ENCODE data around the gene CCDC175. TPM values are rescaled to one million over a fixed set of nuclear protein-coding genes. Genes with fewer than 3 reads are reported as not detected.
A peak's percentile ranks its signal among the peaks of the same experiment; 100 is the strongest.

The CCDC175 gene
- polyA plus RNA-seq (ENCODE audit: insufficient read length in 3 of 3): 1 to 10 TPM in 1 of 3 donors, under 1 TPM in 2; 0.21 to 1.3 (median 0.50) TPM

DNA sequence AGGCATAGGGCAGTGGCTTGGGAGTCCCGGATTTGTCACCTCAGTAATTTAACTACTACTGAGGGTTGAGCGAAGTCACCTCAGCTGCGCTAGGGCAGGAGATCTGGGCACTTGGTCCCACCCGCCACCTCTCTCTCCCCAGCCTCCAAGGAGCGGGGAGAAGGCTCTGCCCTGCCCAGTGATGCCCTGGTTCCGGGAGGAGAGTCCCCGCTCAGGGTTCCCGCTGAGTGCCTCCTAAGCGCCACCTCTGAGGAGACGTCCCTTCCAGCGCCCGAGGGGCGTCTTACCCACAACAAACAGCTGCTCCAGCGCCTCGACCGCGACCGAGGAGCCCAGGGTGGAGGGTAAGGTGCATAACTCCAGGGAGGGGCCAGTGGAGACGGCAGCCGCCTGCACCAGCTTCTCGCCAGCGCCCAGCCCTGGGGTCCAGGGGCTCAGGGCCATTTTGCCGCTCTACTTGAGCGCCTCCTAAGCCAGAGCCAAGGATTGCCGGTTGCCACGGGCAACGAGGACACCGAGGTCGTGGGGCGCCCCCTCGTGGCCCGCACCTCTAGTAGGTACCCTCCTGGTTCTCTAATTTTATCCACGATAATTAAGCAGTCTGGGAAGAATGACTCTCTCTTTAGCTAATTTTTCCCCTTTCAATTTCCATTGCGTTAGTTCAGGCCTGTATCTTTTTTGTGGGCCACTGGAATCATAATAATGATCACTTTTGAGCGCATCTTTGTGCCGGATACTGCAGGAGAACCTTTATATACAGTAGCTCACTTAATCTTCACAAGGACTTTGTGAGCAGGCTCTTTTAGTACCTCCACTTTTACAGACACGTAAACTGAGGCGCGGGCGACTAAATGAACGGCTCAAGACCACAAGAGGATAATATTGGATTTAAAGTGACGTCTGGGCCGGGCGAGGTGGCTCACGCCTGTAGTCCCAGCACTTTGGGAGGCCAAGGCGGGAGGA, at the start of gene CCDC175:
CCDC175 (minus strand) TSS at position 481 of the 963 bp plus-strand sequence; CDS start at position 444, 37 bp downstream.
- DNase-seq (ENCODE audit: low read depth in 3 of 3, low spot score in 2 of 3): peak; percentile 69 to 80 (median 77)

DNA sequence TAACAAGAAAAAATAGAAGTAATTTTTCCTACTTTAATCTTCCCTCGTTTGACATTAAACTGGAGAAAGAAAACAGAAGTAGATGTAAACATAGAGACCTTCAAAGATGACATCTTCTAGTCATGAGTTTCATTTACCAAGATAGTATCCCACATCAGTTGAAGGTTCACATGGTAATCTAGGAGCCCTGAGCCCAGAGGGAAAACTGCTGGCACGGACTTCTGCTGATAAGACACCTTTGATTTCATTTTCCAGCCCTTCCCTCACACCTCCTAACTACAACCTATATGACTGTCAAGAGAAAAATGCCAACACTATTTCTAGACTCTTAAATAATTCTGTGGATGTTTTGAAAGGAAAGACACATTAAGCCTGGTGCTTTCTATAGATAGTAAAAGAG, 46.0 kb upstream of the CCDC175 start:
- no peak for DNase-seq (ENCODE audit: low read depth in 3 of 3, low spot score in 2 of 3)

DNA sequence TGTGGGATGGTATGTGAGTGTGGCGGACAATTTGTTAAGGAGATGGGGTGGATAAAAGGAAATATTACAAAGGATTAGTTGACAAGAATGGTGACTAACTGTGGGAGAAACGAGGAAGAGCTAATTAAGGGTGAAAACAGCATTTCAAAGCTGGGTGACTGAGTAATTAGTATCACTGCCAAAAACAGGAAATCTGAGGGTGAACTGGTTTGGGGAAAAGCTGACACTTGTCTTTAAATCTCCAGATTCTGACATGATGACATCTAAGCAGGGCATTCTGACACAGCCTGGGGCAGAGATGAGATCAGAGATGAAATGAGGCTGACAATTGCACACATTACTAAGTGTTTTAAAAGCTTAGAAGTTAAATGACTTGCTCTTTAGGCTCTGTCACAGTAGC, 42.4 kb upstream of the CCDC175 start:
- DNase-seq (ENCODE audit: low read depth in 3 of 3, low spot score in 2 of 3): no peak

DNA sequence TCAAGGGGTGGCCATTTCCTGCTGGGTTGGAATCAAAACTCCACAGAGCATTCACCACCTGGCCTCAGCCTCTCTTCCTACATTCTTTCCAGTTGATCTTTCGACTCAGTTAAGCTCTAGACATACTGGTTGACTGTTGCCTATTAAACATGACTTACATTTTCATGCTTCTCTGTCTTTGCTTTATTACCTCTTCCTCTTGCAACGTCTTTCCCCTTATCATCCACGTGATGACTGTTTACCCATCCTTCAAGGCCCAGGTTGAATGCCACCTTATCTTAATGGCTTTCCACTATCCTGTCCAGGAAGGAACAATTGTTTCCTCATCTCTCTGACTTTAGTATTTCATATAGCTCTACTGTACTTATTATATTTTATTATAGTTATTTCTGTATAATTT, 24.4 kb upstream of the CCDC175 start:
- DNase-seq (ENCODE audit: low read depth in 3 of 3, low spot score in 2 of 3): no peak

DNA sequence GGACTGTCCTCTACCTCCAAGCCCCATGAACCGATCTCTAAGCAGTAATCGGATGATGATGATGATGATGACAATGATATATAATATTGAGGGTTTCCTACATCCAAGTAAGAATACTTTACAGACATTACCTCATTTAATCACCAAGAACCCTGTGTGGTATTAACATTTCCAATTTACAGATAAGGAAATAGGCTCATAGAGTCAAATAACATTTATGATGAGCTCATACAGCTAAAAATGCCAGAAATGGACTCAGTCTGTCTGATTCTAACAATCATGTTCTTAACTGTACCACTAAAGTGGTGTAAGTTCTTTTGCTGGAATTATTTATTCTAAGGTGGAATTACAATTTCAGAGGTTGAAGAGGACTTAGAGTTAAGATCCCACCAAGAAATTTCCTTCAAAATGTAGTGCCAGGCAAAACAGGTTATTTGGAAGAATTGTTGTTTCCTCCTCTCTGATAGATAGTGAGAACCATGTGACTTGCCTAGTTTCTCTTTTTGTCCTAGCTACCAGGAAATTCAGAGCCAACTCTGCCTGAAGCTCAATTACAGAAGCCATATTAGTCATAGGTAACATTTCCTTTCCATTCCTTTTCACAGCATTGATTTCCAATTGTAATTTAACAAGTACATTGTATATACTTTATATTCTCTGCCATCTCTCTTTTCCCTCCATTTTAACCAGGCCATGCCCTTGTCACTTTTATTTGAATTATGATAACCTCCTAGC, 23.8 kb upstream of the CCDC175 start:
- DNase-seq (ENCODE audit: low read depth in 3 of 3, low spot score in 2 of 3): no peak

DNA sequence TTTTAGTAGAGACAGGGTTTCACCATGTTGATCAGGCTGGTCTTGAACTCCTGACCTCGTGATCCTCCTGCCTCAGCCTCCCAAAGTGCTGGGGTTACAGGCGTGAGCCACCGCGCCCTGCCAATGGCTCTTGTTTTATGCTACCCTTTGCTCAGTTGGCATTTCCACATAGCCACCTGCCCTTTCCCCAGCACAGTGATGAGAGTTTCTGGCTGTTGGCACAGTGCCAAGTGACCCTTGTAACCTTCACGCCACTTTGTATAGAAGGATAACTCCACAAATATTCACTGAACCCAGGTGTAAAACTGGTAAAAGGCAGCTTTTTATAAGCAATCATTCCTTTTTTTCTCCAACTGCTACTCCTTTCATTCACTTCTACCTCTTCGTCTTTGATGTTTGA, 18.5 kb upstream of the CCDC175 start:
- DNase-seq (ENCODE audit: low read depth in 3 of 3, low spot score in 2 of 3): no peak

DNA sequence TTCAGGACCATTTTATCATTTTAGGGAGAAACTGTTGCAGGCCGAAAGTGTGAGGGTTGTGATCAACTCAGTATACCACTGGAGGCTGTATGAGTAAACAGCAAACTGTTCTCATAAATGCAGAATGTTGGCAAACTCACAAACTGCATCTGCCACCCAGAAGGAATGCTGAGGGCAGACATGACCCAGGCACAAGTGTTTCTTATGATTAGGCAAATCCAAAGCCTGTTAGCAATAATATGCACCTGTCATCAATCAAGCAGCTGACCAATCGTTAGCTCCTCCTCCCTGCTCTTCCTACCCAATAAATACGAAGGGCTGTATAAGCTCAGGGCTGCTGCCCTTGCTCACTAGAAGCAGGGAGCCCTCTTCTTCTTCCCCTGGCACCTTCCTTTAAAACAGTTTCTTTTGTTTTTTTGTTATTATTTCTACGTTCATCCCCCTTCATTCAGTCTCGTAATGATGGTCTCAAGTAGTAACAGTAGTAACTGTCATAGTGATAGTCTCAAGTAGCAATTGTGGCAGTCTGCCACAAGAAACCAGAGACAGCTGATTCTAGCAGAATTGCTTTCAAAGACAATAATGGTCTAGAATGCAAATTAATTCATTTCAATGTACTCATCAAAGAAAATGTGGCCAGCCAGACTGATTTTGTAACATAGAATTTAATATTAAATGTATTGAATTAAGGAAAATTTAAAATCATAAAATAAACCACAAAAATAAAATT, 15.2 kb upstream of the CCDC175 start:
- no peak for DNase-seq (ENCODE audit: low read depth in 3 of 3, low spot score in 2 of 3)

DNA sequence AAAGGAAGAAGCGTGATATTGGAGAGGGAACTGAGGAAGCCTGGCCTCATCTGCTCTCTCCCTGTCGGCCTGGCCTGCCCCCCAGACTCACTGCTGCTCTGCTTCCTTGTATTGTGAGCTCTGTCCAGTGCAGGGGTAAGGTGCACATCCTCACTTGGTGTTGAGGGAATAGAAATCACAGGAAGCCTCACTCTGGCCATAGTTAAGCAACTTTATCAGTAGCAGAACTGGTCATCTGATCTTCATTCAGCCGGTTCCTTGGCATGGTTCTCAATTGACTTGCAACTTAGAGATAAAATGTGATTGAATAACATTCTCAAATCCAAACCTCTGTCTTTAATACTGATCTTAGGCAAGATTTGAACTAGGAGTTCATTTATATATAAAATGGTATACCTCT, 11.5 kb upstream of the CCDC175 start:
- DNase-seq (ENCODE audit: low read depth in 3 of 3, low spot score in 2 of 3): no peak

DNA sequence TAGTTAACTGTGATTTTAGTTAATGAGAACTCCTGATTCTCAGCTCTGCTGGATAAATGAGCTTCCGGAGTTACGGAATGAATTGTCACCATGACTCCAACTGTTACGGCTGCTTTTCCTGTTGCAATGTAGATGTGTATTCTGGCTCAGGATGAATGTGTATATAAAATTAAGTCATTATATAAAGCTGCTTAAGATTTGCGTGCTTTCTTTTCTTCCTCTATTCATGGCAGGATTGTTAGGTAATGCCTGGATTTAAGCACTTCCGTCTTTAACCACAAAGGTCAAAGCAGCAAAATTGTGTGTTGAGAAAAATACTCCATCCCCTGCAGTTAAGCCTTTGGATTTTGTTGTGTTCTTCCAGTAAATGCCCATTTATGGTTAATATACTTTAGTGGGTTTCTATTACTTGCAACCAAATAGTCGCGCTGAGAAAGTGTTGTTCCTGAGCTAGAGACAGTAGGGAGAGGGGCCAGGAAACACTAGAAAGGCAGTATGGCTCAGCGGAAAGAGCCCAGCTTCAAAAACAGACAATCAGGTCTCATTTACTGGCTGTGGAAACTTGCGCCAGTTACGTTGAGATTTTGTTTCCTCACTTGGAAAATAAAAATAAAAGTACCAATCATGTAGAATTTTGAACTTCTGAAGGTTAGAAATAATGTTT, 9.4 kb upstream of the CCDC175 start:
- no peak for DNase-seq (ENCODE audit: low read depth in 3 of 3, low spot score in 2 of 3)

DNA sequence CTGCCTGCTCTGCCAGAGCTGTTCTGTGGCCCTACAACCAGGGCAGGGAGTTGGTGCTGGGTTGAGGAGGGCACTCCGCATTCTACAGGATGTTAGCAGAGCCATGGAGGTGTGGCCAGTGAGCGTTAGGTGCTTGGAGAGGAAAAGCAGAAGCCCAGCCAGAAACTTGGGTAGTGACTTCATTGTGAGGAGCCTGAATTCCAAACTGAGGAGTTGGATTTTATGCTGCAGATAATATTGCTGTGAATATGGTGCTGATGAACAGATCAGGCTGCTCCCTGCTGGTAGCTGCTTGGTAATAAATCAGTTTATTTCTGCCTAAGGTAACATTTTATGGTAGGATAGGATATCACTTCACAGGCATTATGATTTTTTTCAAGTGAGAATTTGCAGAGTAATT, 7.1 kb upstream of the CCDC175 start:
- DNase-seq (ENCODE audit: low read depth in 3 of 3, low spot score in 2 of 3): no peak

DNA sequence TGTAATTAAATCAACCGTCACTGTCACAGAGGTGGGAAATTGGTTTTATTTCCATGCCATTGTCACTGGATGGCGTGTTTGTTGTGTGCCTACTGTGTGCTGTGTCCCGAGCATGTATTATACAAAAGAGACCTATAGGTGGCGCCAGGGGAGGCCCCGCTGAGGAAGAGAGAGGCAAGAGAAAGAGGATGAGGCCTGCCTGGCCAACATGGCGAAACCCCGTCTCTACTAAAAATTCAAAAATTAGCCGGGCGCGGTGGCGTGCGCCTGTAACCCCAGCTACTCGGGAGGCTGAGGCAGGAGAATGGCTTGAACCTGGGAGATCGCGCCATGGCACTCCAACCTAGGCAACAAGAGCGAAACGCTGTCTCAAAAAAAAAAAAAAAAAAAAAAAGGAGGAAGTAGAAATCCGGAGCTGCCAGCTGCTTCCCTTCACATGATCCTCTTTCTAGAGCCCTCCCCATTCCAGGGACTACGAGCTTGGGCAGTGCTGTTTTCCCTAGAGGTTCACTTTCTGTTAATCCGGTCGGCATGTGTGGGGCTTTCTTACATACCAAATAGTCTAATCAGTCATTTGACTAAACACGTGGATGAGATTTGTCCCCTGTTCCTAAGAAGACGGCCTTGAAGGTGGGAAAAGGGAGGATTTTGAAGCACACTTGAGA, 6.4 kb upstream of the CCDC175 start:
- no peak for DNase-seq (ENCODE audit: low read depth in 3 of 3, low spot score in 2 of 3)

DNA sequence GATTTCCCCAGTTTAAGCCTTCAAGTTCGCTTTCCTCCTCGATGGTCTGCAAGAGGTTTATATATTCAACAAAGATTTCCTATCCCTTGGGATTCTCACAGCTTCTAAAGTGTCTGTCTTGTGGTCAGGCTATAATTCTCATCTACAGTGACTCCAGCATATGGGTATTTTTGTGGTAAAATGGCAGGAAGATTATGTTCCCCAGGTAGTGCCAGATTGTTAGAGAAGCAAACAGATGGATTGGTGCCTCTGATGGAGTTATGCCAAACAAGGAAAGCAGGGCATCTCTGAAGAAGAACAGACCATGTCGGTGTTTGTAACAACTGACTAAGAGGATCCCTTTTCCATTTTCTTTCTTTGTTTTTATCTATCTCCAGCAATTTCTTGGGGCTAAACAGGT, 5.5 kb upstream of the CCDC175 start:
- DNase-seq (ENCODE audit: low read depth in 3 of 3, low spot score in 2 of 3): no peak

DNA sequence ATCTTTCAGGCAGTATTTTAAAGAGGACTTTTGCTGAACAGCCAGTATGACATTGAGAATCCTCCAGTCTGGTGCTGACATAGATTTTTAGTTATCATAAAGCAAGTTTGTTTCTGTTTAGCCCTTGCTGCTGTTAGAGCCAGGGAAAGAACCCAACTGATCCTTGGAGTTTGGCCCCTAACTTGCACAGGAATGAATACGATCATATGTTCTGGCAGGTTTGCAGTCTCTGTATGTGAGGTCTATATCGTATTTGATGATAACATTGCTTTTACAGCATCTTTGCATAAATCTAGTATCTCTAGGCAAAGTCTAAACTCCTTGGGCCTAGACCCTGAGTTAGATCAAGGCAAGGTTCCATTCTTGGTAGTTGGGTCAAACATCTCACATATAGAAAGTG, 4.3 kb upstream of the CCDC175 start:
- DNase-seq (ENCODE audit: low read depth in 3 of 3, low spot score in 2 of 3): no peak

DNA sequence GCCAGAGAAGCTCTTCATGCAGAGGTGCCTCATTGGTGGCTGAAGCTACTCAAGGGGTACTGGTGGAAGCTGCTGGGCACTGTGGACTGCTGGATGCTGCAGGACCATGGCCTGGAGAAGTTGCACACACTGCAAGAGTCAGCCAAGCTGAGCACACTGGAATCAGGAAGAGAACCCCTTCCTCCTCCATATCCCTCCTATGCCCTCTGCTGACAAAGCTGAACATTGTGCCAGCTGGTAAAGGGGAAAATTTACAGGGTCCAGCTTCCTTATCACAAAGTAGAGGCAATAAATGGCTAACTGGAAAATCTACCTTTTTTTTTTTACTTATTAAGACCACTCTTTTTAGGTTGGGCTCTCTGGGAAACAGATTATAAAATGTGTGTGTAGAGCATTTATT, 6.5 kb downstream of the CCDC175 start:
- no peak for DNase-seq (ENCODE audit: low read depth in 3 of 3, low spot score in 2 of 3)

DNA sequence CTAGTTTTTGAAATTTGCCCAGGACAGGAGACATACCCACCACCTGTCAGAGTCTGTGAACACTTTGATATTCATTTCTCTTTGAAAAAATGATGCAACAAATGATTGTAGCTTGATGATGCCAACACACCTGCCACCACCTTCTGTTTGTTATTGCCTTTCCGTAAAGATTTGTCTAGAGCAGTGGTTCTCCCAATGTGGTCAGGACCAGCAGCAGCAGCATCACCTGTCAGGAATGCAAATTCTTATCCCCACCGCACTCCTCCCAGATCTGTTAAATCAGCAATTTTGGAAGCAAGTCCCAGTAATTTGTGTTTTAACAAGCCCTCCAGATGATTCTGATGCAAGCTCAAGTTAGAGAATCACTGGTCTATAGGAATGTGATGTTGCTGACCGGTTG, 9.9 kb downstream of the CCDC175 start:
- no peak for DNase-seq (ENCODE audit: low read depth in 3 of 3, low spot score in 2 of 3)

DNA sequence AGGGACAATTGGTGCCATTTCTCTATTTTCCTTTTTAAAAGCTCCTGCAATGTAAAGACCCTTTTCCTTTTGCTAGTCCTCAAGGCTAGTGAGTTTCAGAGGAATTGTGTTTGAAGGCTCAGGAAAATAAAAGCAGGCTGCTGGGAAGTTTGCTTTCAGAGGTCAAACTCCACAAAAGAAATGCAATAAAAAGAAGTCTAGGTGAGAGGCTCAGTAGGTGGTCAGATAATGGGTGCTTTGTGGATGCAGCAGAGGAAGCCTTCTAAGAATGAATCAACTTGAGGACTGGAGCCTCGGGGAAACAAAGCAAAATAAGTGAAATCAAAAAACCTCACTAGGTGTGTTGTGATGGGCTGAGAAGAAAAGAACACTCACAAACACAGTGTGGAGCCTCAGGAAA, 10.3 kb downstream of the CCDC175 start:
- DNase-seq (ENCODE audit: low read depth in 3 of 3, low spot score in 2 of 3): no peak

DNA sequence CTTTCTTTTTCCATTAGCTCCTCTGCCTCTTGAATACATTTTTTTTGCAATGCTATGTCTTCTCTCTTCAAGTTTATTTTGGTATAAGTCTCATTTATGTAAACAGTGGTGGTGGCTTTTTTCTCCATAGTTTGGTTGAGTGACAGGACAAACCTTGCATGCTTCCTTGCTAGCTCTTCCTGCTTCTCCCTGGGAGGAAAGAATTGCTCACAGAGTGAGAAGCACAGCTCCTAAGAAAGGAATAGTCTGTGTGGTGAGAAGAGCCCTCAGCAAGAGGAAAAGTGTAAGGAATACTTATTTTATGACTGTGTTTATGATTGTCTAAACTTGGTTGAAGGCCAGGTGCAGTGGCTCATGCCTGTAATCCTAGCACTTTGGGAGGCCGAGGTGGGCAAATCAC, 11.5 kb downstream of the CCDC175 start:
- no peak for DNase-seq (ENCODE audit: low read depth in 3 of 3, low spot score in 2 of 3)

DNA sequence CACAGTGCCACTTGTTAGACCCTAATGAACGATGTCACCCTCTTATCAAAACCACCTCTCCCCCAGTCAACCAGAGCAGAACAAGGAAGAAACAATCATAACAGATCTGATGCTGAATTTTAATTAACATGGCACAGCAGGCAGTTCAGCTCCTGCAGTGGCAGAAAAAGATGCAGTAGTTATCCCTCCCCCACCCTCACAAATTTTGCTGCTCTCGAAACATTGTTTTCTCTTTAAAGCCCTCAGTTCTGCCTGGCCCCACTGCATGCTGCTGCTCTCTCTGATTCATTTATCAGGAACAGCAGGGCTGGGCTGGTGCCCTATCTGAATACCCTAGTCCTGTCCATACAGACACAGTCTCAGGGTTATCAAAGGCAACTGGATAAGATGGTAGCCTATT, 12.2 kb downstream of the CCDC175 start:
- no peak for DNase-seq (ENCODE audit: low read depth in 3 of 3, low spot score in 2 of 3)

DNA sequence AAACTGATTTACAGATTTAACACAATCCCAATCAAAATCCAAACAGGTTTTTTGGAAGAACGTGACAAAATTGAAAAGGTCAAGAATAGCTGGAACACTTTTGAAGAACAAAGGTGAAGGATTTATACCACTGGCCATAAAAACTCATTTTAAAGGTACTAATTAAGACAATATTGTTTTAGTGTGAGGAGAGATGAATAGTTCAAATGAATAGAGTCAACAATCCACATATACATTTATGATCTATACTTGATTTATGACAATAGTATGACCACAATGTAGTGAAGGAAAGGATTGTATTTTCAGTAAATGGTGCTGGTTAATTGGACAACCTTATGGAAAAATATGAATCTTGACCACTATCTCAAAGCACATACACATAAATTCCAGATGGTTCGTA, 29.3 kb downstream of the CCDC175 start:
- DNase-seq (ENCODE audit: low read depth in 3 of 3, low spot score in 2 of 3): no peak

DNA sequence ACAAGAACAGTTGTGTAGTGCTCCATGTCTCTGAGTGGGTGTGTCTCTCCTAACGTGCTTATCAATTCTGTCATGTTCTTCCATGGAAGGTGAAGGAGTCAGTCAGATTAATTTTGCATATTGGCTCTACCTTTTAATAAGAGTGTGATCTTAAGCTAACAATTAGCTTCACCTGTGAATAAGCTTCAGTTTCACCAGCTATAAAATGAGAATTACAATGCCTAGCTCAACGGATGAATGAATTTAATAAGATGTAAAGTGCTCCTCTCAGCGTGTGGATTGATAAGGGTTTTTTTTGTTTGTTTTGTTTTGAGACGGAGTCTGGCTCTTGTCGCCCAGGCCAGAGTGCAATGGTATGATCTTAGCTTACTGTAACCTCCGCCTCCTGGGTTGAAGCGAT, 32.7 kb downstream of the CCDC175 start:
- DNase-seq (ENCODE audit: low read depth in 3 of 3, low spot score in 2 of 3): no peak
